HG02981 (cell line): Measurements from ENCODE around the gene ATE1.
"Not testable (repeated sequence)": the region's sequence is repeated elsewhere in the genome, so short reads cannot be mapped to it uniquely, and the experiment has no call there.

Experiments used
- ATAC-seq: cut with Tn5 transposase; IDR thresholded peaks from one replicate; pipeline ENCODE4 v1.9.1; 2021; ENCODE audit warnings: mild to moderate bottlenecking, moderate library complexity; ENCODE audit not compliant: unreplicated experiment

The ATE1 gene

GRCh38 chr10:121797490-121797889, 130.3 kb downstream of the ATE1 start:
- ATAC-seq: no peak

DNA sequence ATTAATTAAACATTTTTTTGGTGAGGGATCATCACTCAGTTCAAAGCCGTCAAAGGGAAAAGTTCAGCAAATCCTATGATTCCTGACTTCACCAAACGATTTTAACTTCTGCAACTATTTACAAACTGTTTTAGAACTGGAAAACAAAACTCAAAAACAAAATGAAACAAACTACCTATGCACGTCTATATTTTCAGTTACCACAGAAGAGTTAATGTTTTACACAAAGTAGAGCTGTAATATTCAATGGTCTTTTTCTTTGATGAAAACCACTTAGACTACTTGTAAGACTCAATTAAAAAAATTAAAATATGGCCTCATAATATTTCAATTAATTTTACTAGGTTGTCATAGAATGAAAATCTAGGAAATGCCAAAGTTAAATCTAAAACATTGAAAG, 131.5 kb downstream of the ATE1 start:
- peak; percentile 80 for ATAC-seq

- no peak for ATAC-seq
Measured at GRCh38 chr10:121792198-121792597, 135.6 kb downstream of the ATE1 start.

- no peak for ATAC-seq
Measured at GRCh38 chr10:121791761-121792160, 136.1 kb downstream of the ATE1 start.

- no peak for ATAC-seq
Measured at GRCh38 chr10:121788717-121789116, 139.1 kb downstream of the ATE1 start.

GRCh38 chr10:121788115-121788514, 139.7 kb downstream of the ATE1 start:
- no peak for ATAC-seq

DNA sequence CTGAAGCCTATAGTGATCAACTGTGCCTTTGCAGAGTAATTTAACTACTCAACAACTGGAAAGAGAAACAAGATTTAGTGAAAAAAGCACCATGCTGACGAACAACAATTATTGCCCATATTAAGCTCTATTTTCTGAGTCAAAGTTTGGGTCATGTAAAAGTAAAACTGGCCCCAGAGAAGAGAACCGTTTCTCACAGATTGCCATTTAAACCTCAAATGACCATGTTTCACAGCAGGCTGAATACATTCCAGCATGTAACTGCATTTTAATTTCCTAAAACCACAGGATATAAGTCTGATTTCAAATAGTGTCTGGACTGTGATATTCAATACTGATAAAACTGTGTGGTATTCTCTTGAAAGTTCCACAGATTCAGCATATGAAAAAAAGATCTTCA, 140.7 kb downstream of the ATE1 start:
- no peak for ATAC-seq

GRCh38 chr10:121783782-121784372, 144.0 kb downstream of the ATE1 start:
- no peak for ATAC-seq

- ATAC-seq: no peak
Measured at GRCh38 chr10:121781101-121781500, 146.7 kb downstream of the ATE1 start.

GRCh38 chr10:121774813-121775212, 153.0 kb downstream of the ATE1 start:
- ATAC-seq: no peak

- ATAC-seq: no peak
Measured at GRCh38 chr10:121774404-121774803, 153.4 kb downstream of the ATE1 start.

GRCh38 chr10:121772884-121773283, 154.9 kb downstream of the ATE1 start:
- ATAC-seq: no peak

DNA sequence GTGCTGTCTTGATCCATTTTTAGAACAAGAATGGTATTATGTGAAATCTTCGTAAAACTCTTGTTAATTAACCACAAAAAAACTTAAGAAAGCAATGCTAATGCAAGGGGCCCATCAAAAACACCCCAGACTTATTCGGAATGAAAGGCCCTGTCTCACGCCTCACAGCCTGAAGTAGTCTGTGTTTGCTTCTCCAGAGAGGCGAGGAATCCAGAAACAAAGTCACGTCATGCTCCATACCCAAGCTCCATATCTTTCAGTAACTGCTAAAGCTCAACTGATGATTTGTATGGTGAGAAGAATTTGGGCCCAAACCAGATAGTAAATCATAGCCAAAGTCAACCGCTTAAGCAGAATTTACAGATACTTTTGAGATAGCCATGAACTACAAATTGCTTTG, 155.4 kb downstream of the ATE1 start:
- no peak for ATAC-seq

GRCh38 chr10:121771966-121772365, 155.9 kb downstream of the ATE1 start:
- ATAC-seq: no peak

DNA sequence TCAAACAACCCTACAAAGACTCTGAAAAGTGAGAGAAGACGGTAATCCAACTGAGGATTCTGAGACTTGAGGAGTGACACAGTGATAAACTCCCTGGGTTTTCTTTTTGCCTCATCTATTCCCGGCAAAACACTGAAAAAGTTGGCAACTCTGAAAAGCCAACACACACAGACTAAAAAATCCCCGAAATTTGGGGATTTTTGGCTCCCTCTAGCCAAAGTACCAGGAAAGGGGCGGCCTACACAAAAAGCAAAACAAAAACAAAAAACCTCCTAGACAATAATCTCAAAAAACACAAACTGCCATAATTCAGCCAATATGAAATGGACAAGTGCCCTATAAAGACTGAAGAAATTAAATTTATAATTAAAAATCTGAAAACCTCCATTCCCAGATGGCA, 161.4 kb downstream of the ATE1 start:
- no peak for ATAC-seq

GRCh38 chr10:121765204-121765603, 162.6 kb downstream of the ATE1 start:
- no peak for ATAC-seq

GRCh38 chr10:121764233-121764942, 163.4 kb downstream of the ATE1 start:
- ATAC-seq: no peak

- not testable (repeated sequence) for ATAC-seq
Measured at GRCh38 chr10:121757241-121757640, 170.6 kb downstream of the ATE1 start.

DNA sequence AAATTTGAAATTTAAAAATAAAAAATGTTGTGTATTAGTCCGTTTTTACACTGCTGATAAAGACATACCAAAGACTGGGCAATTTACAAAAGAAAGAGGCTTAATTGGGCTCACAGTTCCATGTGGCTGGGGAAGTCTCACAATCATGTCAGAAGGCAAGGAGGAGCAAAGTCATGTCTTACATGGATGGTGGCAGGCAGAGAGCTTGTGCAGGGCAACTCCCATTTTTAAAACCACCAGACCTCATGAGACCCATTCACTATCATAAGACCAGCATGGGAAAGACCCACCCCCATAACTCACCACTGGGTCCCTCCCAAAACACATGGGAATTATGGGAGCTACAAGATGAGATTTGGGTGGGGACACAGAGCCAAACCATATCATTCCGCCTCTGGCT, 172.3 kb downstream of the ATE1 start:
- not testable (repeated sequence) for ATAC-seq

GRCh38 chr10:121754666-121755065, 173.2 kb downstream of the ATE1 start:
- ATAC-seq: peak; percentile 27

DNA sequence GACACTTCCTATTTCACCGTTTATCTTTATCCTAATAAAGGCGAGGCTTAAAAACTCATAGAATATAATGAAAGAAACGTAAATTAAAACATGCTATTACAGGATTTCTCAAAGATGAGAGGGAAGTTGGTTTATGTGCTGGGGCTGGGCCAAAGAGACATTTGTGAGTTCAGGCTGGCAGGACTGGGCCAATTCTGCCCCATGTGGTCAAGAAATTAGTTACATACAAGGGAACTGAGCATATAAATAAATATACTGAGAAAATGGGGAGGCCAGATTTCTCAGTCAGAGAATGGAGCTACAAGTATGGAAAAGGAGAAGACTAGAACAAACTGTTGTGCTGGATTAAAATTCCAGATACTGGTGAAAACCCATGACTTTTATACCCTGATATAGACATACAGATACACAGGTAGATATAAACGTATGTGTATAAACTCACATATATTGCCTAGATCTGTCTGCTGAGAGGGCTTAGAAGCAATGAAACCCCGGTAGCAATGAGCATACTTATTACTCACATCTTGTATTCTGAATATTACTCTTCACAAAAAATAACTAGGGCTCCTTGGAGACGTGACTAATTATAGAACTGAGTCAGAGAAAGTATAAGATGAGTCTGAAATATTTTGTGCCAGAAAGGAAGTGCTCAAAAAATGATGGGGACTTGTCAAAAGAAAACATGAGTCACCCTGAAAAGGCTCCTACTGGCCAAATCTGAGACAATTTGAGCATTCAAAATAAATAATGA, 173.9 kb downstream of the ATE1 start:
- ATAC-seq: peak; percentile 91

DNA sequence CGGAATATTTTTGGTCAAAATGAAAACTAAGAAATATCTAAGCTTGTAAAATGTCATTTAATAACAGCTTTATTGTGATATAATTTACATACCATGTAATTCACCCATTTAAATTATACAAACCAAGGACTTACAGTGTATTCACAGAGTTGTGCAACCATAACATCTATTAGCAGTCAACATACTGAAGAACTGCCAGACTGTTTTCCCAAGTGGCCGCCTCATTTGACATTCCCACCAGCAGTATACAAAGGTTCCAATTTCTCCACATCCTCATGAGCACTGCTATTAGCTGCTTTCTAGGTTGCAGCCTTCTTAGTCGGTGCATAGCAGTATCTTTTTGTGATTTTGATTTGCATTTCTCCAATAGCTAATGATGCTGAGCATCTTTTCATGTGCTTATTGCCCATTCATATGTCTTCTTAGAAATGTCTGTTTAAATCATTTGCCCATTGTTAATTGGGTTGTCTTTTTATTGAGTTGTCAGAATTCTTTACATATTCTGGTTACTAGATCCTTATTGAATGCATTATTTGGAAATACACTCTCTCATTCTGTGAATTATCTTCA, 176.6 kb downstream of the ATE1 start:
- no peak for ATAC-seq
